Fibroblast of peridontal ligament (primary cell): ENCODE data around the gene CLK3.
"Not testable (repeated sequence)": the region's sequence is repeated elsewhere in the genome, so short reads cannot be mapped to it uniquely, and the experiment has no call there.

Source experiments
- DNase-seq: peaks from one replicate; pipeline ENCODE4 v3.0.0-alpha.2; 2010; ENCODE audit errors: extremely low read depth

The CLK3 gene

DNA sequence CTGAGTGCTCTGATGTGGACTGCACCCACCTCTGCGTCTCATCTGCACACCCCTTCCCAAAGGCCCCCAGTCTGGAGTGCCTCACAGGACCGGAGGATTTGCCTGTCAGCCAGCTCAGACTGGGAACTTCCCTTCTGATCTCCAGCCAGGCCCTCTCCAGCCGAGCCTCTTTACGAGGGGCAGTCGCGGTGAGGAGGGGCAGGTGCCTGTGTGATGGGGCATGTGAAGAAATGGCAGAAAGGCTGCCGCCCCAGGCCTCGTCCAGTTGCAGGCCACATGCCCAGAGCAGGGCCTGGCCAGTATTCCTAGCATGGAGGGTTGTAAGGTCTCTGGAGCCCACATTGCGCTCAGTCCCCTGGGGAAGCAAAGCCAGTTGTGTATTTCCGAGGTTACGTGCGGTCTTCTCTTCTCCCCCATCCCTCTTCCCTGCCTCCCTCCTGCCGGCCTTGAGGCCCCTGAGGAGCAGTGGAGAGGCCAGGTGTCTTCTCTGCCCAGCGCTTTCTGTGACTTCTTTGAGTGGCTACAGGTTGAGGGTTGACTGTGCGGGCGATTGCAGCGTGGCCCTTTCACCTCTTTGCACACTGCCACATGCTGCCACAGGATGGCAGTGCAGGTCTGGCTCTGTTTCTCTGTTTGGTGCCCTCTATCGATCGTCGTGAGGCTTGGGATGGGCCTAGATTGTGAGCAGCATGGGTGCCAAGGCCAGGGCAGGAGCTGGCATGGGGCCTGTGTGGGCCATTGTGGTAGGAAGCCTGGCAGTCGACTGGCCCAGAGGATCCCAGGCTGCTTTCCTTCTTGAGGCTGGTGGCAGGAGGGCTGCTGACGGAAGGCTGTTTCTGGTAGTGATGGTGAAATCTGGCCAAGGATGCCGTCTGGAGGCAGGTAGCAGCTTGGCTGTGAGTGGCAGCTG lies 5.3 kb downstream of the CLK3 start:
- peak; percentile 70 for DNase-seq

DNA sequence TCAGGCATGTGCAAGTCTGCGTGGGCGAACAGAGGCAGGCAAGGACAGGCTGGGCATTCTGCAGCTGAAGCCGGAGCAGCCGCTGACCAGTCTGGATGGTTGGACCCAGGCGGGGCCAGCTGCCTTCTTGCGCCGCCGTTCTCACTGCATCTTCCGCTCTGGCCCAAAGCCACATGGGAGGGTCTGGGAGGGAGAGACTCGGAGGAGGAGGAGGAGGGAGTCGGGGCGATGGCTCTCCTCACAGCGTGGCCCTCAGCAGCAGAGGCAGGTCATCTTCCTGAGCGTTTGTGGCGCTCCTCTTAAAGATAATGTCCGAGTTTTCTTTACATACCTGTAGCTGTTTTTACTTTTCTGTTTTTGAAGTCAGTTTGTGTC lies 5.9 kb downstream of the CLK3 start:
- DNase-seq, result no peak

GRCh38 chr15:74621936-74622335 lies 6.3 kb downstream of the CLK3 start:
- no peak for DNase-seq

DNA sequence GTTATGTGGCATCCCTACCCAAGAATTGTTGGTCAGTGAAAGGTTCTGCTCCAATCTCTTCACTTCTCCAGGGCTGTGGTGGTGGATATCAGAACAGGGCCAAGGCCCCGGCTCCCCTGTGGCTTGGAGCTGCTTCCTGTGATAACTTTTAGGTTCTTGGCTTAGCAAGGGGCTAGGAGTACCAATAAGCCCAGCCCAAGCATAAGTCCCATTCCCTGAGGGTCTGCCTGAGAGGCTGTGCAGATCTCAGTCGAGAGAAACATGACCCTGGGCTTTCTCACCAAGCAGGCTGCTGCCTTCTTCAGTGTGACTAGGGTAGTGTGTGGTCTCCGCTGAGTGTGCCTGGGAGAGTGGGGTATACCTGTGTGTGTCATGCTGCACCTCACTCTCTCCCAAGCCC lies 7.1 kb downstream of the CLK3 start:
- DNase-seq, result no peak

GRCh38 chr15:74624020-74624602 lies 8.5 kb downstream of the CLK3 start:
- DNase-seq, result no peak

DNA sequence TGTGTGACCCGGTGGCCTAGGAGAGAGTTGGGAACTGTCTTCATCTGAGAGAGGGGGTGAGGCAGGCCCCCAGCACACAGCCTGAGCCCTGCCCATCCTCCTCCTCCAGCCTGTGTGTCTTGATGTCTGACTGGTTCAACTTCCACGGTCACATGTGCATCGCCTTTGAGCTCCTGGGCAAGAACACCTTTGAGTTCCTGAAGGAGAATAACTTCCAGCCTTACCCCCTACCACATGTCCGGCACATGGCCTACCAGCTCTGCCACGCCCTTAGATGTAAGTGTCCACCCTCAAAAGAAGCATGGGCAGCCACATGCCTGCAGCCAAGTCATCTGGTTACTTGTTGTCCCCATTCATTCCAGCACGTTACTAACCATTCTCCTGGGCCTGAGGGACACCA lies 10.1 kb downstream of the CLK3 start:
- no peak for DNase-seq

DNA sequence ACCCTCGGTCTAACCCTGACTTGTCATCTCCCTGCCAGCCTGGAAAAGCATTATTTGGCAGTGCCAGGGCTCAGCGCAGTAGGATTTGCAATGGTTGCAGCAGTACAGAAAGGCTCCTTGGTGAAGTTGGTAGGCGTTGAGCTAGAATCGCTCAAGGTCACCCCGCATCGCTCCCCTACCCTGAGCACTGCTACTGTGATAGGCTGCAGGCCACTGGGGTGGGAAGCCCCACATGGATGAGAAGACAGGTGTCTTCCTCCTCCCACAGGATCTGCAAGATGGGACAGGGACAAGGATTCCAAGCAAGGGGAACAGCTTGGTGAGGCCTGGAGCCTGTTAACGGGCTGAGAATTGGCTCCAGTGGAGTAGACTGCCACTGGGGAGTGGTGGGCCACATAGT lies 10.7 kb downstream of the CLK3 start:
- DNase-seq, result no peak

DNA sequence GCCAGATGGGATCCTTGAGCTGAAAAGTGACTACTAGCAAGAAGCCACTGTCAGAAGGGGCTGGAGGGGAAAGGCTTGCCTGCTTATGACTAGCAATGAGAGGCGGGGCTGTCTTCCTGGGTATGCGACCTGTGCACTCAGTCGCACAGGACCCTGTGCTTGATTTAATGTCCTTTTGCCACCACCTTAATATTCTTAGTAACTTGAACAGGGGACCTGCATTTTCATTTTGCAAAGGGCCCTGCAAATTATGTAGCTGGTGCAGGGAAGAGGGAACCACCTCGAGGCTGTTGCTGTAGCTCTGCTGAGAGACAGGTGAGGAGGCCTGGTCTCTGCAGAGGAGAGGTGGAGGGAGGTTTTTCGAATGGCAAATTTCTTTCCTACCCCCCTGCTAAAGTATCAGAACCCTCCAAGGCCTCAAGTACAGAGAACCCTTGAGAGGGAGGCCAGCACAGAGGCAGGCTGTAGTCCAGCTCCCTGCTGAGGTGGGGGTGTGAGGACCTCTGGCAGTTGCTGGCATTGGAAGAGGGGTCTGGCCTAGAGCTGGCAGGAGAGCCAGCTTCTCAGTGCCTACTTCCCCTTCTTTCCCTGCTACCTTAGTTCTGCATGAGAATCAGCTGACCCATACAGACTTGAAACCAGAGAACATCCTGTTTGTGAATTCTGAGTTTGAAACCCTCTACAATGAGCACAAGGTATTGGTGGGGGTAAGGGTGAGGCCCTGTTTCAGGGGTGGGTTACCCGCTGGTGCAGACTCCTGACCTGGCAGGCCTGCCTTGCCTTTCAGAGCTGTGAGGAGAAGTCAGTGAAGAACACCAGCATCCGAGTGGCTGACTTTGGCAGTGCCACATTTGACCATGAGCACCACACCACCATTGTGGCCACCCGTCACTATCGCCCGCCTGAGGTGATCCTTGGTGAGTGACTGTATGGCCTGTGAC lies 11.4 kb downstream of the CLK3 start:
- no peak for DNase-seq

DNA sequence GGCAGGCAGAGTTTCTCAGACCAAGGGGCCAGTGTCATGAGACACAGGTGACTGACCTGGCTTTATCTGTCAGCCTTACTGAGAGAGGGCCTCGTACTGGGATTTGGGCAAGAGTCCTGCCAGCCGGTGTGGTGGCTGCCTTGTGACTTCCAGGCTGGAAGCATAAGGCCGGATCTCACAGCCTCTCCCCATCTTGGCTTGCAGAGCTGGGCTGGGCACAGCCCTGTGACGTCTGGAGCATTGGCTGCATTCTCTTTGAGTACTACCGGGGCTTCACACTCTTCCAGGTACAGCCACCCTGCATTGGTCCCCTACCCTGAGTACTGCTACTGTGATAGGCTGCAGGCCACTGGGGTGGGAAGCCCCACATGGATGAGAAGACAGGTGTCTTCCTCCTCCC lies 12.1 kb downstream of the CLK3 start:
- no peak for DNase-seq

DNA sequence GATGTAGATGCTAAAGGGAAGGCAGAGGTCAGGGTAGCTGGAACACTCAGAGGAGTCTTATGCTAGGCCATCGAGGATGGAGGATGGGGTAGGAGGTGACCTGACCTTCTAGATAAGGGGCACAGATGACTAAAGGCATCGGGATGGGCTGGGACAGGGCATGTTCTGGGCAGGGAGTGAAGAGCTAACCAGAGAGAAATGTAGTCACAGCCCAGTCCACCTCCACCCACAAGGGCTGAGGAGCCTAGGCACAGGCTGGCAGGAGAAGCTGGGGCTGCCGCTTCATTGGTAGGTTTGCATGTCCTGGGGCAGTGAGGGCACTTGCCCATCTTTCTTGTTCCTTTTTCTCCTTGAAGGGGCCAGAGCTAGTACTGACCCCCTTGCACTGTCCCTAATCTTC lies 12.6 kb downstream of the CLK3 start:
- no peak for DNase-seq

GRCh38 chr15:74628949-74629348 lies 13.3 kb downstream of the CLK3 start:
- DNase-seq, result no peak

DNA sequence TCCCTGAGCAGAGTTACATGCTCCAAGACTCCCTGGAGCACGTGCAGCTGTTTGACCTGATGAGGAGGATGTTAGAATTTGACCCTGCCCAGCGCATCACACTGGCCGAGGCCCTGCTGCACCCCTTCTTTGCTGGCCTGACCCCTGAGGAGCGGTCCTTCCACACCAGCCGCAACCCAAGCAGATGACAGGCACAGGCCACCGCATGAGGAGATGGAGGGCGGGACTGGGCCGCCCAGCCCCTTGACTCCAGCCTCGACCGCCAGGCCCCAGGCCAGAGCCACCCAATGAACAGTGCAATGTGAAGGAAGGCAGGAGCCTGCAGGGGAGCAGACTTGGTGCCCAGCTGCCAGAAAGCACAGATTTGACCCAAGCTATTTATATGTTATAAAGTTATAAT lies 14.1 kb downstream of the CLK3 start:
- DNase-seq, result not testable (repeated sequence)

GRCh38 chr15:74630284-74631086 lies 14.8 kb downstream of the CLK3 start:
- DNase-seq, result peak; percentile 31

DNA sequence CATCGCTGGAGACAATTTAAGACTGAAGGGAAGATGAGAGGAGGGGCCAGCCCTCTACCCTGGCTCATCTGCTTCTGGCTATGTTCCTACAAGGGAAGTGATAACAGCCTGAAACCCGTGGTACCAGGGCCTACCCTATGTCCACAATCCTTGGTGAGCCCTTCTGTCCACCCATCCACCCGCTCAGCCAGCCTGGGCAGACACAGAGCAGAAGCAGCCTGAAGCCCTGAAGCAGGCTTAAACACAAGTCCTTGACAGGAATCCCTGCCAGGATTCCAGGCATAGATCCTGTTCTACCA lies 15.4 kb downstream of the CLK3 start:
- no peak for DNase-seq

- no peak for DNase-seq
These were observed 15.8 kb downstream of the CLK3 start for GRCh38 chr15:74631408-74631807.

DNA sequence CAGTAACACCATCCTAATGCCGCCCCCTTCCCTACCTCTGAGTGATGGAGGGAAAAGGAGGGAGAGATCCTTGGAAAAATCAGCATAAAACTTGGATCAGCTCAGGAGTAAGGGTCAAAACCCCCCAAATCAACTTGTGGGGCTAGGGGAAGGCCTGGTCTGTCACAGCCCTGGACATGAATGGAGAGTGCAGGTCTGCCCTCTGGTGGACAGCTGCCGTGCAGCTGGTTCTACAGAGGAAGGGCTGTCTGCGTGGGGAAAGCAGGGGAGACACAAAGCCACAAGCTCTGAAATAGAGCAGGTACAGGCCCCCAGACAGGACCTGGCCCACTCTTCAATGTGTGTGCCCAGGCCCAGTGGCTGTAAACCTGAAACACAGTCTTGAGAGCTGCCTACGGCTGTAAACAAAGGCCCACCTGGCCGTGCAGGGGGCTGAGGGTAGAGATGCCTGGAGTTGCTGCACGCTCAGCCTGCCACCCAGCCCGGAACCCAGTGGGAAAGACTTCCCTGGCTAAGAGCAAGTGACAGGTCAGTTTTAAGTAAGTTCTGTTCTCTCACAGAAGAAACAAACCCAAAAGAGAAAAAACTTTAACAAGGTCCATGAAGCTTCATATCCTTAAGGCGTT lies 16.4 kb downstream of the CLK3 start:
- DNase-seq, result peak; percentile 45

- DNase-seq, result no peak
These were observed 17.0 kb downstream of the CLK3 start for GRCh38 chr15:74632601-74633000.

DNA sequence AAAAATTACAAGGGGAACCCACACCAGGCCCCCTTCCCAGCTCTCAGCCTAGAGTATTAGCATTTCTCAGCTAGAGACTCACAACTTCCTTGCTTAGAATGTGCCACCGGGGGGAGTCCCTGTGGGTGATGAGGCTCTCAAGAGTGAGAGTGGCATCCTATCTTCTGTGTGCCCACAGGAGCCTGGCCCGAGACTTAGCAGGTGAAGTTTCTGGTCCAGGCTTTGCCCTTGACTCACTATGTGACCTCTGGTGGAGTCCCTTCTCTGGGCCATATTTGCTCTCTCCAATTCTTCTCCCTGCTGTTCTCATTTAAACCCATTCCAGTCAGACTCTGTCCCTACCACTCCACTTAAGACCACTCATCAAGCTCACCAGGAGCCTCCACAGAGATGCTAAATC lies 18.1 kb downstream of the CLK3 start:
- no peak for DNase-seq

- DNase-seq, result peak; percentile 57
These were observed 19.6 kb downstream of the CLK3 start for GRCh38 chr15:74635228-74635627.

- DNase-seq, result no peak
These were observed 21.3 kb downstream of the CLK3 start for GRCh38 chr15:74636984-74637383.

- no peak for DNase-seq
These were observed 25.5 kb downstream of the CLK3 start for GRCh38 chr15:74641151-74641550.
